SU-DHL-6 (cell line): ENCODE data around the gene CTNND2.

Experiments used
- H2AFZ ChIP-seq: fragments of 200-600 bp; sonication (generic); 2 replicates; pipeline ENCODE4 v1.6.1; 2014; ENCODE audit warnings: low read depth, mild to moderate bottlenecking, moderate library complexity, mixed read lengths, antibody characterized with exemption, low read length; ENCODE audit not compliant: severe bottlenecking
- H3F3A ChIP-seq: fragments of 200-600 bp; shearing (Covaris generic); 2 replicates; pipeline ENCODE4 v1.6.0; 2016; ENCODE audit warnings: antibody characterized with exemption, mild to moderate bottlenecking; ENCODE audit not compliant: insufficient read depth
- H3K27ac ChIP-seq: fragments of 200-600 bp; sonication (generic); 2 replicates; pipeline ENCODE4 v1.5.1; 2016; ENCODE audit warnings: low read depth, mild to moderate bottlenecking, low read length, moderate library complexity, mixed read lengths
- H3K27me3 ChIP-seq: fragments of 200-600 bp; sonication (generic), shearing (Covaris generic); 2 replicates; pipeline ENCODE4 v1.6.0; 2014; ENCODE audit warnings: mild to moderate bottlenecking, low read length
- H3K36me3 ChIP-seq: fragments of 200-600 bp; sonication (generic); 2 replicates; pipeline ENCODE4 v1.6.1; 2014; ENCODE audit warnings: mild to moderate bottlenecking, low read length, mixed read lengths
- H3K4me2 ChIP-seq: fragments of 300-600, 200-600 bp; shearing (Covaris generic), sonication (generic); 2 replicates; pipeline ENCODE4 v1.6.0; 2014; ENCODE audit warnings: low read length, low read depth, mild to moderate bottlenecking; ENCODE audit not compliant: poor library complexity, severe bottlenecking
- H3K4me3 ChIP-seq: fragments of 200-600 bp; sonication (generic); 2 replicates; pipeline ENCODE4 v1.5.1; 2014; ENCODE audit warnings: antibody characterized with exemption, low read length, mild to moderate bottlenecking, mixed read lengths; ENCODE audit not compliant: insufficient read depth, poor library complexity, severe bottlenecking
- H3K79me2 ChIP-seq: fragments of 200-600 bp; sonication (generic); 2 replicates; pipeline ENCODE4 v1.6.1; 2014; ENCODE audit warnings: mild to moderate bottlenecking, low read length, moderate library complexity; ENCODE audit not compliant: insufficient read depth
- H3K9ac ChIP-seq: fragments of 200-600 bp; sonication (generic); 2 replicates; pipeline ENCODE4 v1.7.0; 2014; ENCODE audit warnings: mild to moderate bottlenecking, low read length
- H3K9me2 ChIP-seq: fragments of 200-600 bp; sonication (generic); replicated peaks from 2 replicates; pipeline ENCODE4 v1.6.1; 2014; ENCODE audit warnings: low read length; ENCODE audit not compliant: insufficient read depth
- H3K9me3 ChIP-seq: fragments of 200-600 bp; sonication (generic); 2 replicates; pipeline ENCODE4 v1.6.1; 2014; ENCODE audit warnings: low read length, mixed read lengths; ENCODE audit not compliant: insufficient read depth
- H4K20me1 ChIP-seq: fragments of 200-600 bp; sonication (generic); 2 replicates; pipeline ENCODE4 v1.6.1; 2014; ENCODE audit warnings: low read depth, mild to moderate bottlenecking, antibody characterized with exemption, low read length, moderate library complexity, mixed read lengths
- EZH2phosphoT487 ChIP-seq: fragments of 200-600 bp; sonication (generic), shearing (Covaris generic); conservative IDR thresholded peaks from 2 replicates; pipeline ENCODE4 v1.6.1; 2018; ENCODE audit warnings: mild to moderate bottlenecking, antibody characterized with exemption, low read length, moderate library complexity, mixed read lengths
- TF ChIP-seq, protein P1 (sequence below): fragments of 200-600 bp; sonication (generic); IDR thresholded peaks from one replicate; pipeline ENCODE4 v1.5.1; 2017; ENCODE audit warnings: antibody characterized with exemption, mild to moderate bottlenecking, low read length, moderate library complexity; ENCODE audit not compliant: insufficient read depth, poor library complexity, severe bottlenecking

Gene CTNND2

DNA sequence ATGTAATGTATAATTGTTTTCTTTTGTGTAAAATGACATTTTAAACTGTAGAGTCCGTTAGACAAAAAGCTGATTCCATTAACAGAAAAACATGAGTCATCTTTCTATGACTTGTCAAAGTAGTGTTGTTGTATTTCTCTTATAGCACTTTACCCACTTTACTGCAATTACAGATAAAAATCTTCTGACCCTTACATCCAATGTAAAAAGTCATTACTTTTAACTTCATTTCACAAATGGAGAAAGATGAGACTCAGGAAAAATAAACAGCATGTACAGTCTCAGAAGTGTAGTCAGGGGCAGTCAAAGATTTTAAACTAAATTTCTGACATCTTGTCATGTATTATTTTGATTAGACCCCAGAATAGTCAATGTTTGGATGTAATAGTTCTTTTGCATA is 146.6 kb downstream of the CTNND2 start:
- Histone ChIP-seq H2AFZ (no peak overlapping the region), H3K4me2 (no peak overlapping the region), H4K20me1 (no peaks in the 10 kb centered on the region), H3K36me3 (no peaks in the 10 kb centered on the region), H3K9ac (no peak overlapping the region), H3K9me2 (no peaks in the 10 kb centered on the region), H3F3A (no peaks in the 10 kb centered on the region), H3K9me3 (no peaks in the 10 kb centered on the region), H3K27ac (no peak overlapping the region), H3K4me3 (no peak overlapping the region), H3K79me2 (no peaks in the 10 kb centered on the region), H3K27me3 (no peaks in the 10 kb centered on the region)
- TF ChIP-seq, protein P1, sequence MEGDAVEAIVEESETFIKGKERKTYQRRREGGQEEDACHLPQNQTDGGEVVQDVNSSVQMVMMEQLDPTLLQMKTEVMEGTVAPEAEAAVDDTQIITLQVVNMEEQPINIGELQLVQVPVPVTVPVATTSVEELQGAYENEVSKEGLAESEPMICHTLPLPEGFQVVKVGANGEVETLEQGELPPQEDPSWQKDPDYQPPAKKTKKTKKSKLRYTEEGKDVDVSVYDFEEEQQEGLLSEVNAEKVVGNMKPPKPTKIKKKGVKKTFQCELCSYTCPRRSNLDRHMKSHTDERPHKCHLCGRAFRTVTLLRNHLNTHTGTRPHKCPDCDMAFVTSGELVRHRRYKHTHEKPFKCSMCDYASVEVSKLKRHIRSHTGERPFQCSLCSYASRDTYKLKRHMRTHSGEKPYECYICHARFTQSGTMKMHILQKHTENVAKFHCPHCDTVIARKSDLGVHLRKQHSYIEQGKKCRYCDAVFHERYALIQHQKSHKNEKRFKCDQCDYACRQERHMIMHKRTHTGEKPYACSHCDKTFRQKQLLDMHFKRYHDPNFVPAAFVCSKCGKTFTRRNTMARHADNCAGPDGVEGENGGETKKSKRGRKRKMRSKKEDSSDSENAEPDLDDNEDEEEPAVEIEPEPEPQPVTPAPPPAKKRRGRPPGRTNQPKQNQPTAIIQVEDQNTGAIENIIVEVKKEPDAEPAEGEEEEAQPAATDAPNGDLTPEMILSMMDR = no peak
- no peak for TF ChIP-seq EZH2phosphoT487

DNA sequence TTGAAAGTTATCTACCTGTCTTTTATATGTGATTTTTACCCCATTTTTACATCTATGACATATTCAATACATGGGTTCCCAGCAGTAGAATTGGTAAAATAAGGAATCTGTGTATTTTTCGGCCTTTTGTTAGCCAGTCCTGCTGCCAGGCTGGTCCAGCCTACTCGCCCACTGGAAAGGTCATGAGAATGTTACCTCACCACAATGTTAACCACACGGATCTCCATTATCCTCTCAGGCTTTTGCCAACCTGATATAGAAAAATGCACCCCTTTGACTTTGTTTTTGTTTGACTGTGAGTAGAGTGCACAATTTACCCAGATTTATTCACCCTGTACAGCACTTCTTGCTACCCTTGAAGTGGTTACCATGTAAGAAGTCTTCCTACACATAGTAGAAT is 167.2 kb downstream of the CTNND2 start:
- Histone ChIP-seq H3K79me2 (no peaks in the 10 kb centered on the region), H3K36me3 (no peaks in the 10 kb centered on the region), H3K9me2 (no peaks in the 10 kb centered on the region), H3K27me3 (no peaks in the 10 kb centered on the region), H3K27ac (no peak overlapping the region), H3K4me2 (no peak overlapping the region), H3K4me3 (no peak overlapping the region), H3K9me3 (no peaks in the 10 kb centered on the region), H4K20me1 (no peaks in the 10 kb centered on the region), H2AFZ (no peak overlapping the region), H3K9ac (no peak overlapping the region), H3F3A (no peaks in the 10 kb centered on the region)
- TF ChIP-seq, protein P1 = no peak
- TF ChIP-seq EZH2phosphoT487 = no peak

DNA sequence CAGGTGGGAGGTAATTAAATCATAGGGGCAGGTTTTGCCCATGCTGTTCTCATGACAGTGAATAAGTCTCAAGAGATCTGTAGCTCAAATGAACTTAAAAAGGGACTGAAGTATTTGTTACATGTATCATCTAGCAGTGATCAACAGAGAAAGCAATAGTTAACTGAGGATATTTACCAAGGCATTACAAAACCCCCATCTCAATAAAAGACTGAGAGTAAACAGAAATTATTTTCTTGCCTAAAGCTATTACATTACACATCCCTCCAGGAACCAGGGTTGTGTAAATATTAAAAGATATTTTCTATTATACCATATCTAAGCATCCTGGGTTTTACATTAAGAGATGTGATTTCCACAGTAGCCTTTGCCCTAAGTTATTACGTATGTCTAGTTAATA is 169.9 kb downstream of the CTNND2 start:
- Histone ChIP-seq H3K9me3 (no peaks in the 10 kb centered on the region), H3K36me3 (no peaks in the 10 kb centered on the region), H3K79me2 (no peaks in the 10 kb centered on the region), H3F3A (no peaks in the 10 kb centered on the region), H2AFZ (no peak overlapping the region), H3K27ac (no peak overlapping the region), H3K4me2 (no peak overlapping the region), H3K9ac (no peak overlapping the region), H3K9me2 (no peaks in the 10 kb centered on the region), H3K27me3 (no peaks in the 10 kb centered on the region), H3K4me3 (no peak overlapping the region), H4K20me1 (no peaks in the 10 kb centered on the region)
- TF ChIP-seq, protein P1 = no peak
- TF ChIP-seq EZH2phosphoT487 = no peak

DNA sequence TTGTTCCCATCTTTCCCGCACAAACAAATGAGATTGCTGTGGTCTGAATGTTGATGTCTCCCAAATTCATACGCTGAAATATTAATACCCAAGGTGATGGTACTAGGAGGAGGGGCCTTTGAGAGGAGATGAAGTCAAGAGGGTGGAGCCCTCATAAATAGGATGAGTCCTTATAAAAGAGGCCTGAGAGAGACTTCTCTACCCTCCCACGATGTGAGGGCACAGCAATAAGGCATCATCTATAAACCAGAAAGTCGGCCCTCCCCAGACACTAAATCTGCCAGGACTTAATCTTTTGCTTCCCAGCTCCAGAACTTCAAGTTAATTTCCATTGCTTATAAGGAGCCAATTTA is 170.4 kb downstream of the CTNND2 start:
- no peaks in the 10 kb centered on the region for H3K9me2 ChIP-seq
- H3K36me3 ChIP-seq = no peaks in the 10 kb centered on the region
- H3F3A ChIP-seq = no peaks in the 10 kb centered on the region
- TF ChIP-seq EZH2phosphoT487 = no peak
- TF ChIP-seq, protein P1 = no peak
- no peaks in the 10 kb centered on the region for H3K79me2 ChIP-seq
- H4K20me1 ChIP-seq = no peaks in the 10 kb centered on the region
- no peak overlapping the region for H3K4me3 ChIP-seq
- no peak overlapping the region for H3K9ac ChIP-seq
- no peak overlapping the region for H3K27ac ChIP-seq
- no peaks in the 10 kb centered on the region for H3K9me3 ChIP-seq
- H3K4me2 ChIP-seq = no peak overlapping the region
- H3K27me3 ChIP-seq = no peaks in the 10 kb centered on the region
- no peak overlapping the region for H2AFZ ChIP-seq
